HepG2 (cell line): ENCODE measurements around the gene STRIP1. TPM values are rescaled to one million over a fixed set of nuclear protein-coding genes. Genes with fewer than 3 reads are reported as not detected.

Source experiments
- EP300 ChIP-seq, 3 experiments: sonication (generic) in 1 of 3; formaldehyde crosslinking in 1 of 3; IDR thresholded peaks; 2 replicates each; pipeline versions ENCODE4 v1.5.1 to v1.6.1; 2011 to 2020; ENCODE audit warnings: low read depth in 2 of 3, low read length in 2 of 3, borderline replicate concordance in 1 of 3, improper control_type of control experiment in 1 of 3, mild to moderate bottlenecking in 1 of 3, missing genetic modification reagents in 1 of 3, moderate library complexity in 1 of 3
- GPBP1L1 ChIP-seq: sonication (generic); formaldehyde crosslinking; IDR thresholded peaks from 2 replicates; pipeline ENCODE4 v1.5.0; 2020; ENCODE audit warnings: mild to moderate bottlenecking, missing genetic modification reagents
- HBP1 ChIP-seq: IDR thresholded peaks from 2 replicates; pipeline ENCODE4 v1.6.1; 2016; ENCODE audit warnings: low read depth, control low read depth
- HNF1B ChIP-seq: sonication (generic); formaldehyde crosslinking; IDR thresholded peaks from 2 replicates; pipeline ENCODE4 v1.5.1; 2020; ENCODE audit warnings: mild to moderate bottlenecking, moderate library complexity, missing genetic modification reagents
- MAX ChIP-seq: IDR thresholded peaks from 2 replicates; pipeline ENCODE4 v1.6.1; 2012; ENCODE audit warnings: inconsistent platforms
- MXD1 ChIP-seq: sonication (generic); formaldehyde crosslinking; IDR thresholded peaks from 2 replicates; pipeline ENCODE4 v1.4.0; 2020; ENCODE audit warnings: mild to moderate bottlenecking, missing genetic modification reagents
- MXI1 ChIP-seq: IDR thresholded peaks from 3 replicates; pipeline ENCODE4 v1.6.1; 2012; ENCODE audit warnings: low read depth, low read length, inconsistent platforms, borderline replicate concordance
- PRDM4 ChIP-seq: sonication (generic); formaldehyde crosslinking; IDR thresholded peaks from 2 replicates; pipeline ENCODE4 v1.9.0; 2021; ENCODE audit warnings: missing genetic modification reagents, borderline replicate concordance
- RBAK ChIP-seq: sonication (generic); formaldehyde crosslinking; IDR thresholded peaks from 2 replicates; pipeline ENCODE4 v1.5.1; 2020; ENCODE audit warnings: mild to moderate bottlenecking, missing genetic modification reagents
- RNF219 ChIP-seq: sonication (generic); formaldehyde crosslinking; IDR thresholded peaks from 2 replicates; pipeline ENCODE4 v1.5.0; 2020; ENCODE audit warnings: mild to moderate bottlenecking, missing genetic modification reagents
- SIX1 ChIP-seq: sonication (generic); formaldehyde crosslinking; IDR thresholded peaks from 2 replicates; pipeline ENCODE4 v1.4.0; 2020; ENCODE audit warnings: missing genetic modification reagents, borderline replicate concordance
- TFDP2 ChIP-seq: sonication (generic); formaldehyde crosslinking; IDR thresholded peaks from 2 replicates; pipeline ENCODE4 v1.4.0; 2020; ENCODE audit warnings: missing genetic modification reagents
- ZNF431 ChIP-seq: sonication (generic); formaldehyde crosslinking; IDR thresholded peaks from 2 replicates; pipeline ENCODE4 v1.9.0; 2022; ENCODE audit warnings: missing genetic modification reagents, low read depth, mild to moderate bottlenecking, borderline replicate concordance
- ZNF660 ChIP-seq: sonication (generic); formaldehyde crosslinking; IDR thresholded peaks from 2 replicates; pipeline ENCODE4 v1.5.1; 2020; ENCODE audit warnings: mild to moderate bottlenecking, low read depth, missing genetic modification reagents, borderline replicate concordance
- ZNF883 ChIP-seq: sonication (generic); formaldehyde crosslinking; IDR thresholded peaks from 2 replicates; pipeline ENCODE4 v1.5.1; 2020; ENCODE audit warnings: mild to moderate bottlenecking, missing genetic modification reagents; ENCODE audit errors: not compliant biosample characterization
- polyA plus RNA-seq, 8 experiments: library from polyadenylated mRNA; depleted of rRNA in 3 of 8; stranded (reverse) in 7 of 8; unstranded in 1 of 8; fragments of >200 nt; fragmentation: Illumina TruSeq in 4 of 8; extraction: Trizol in 4 of 8; gene quantifications; 2 replicates each; pipeline versions ENCODE4 v1.2.1 to v1.2.3, GENCODE V29; 2011 to 2016; ENCODE audit warnings: low read depth in 4 of 8, missing spikeins in 1 of 8, mixed read lengths in 1 of 8; ENCODE audit not compliant: insufficient read depth in 1 of 8
- total RNA-seq, 5 experiments: library from RNA; depleted of rRNA; stranded (reverse); fragments of >200 nt; fragmentation: Illumina TruSeq; extraction: Trizol; gene quantifications; 2 replicates each; pipeline ENCODE4 v1.2.3, GENCODE V29; 2016; ENCODE audit warnings: low read depth in 1 of 5

STRIP1 gene
- total and polyA plus RNA-seq, 2 of the 13 experiments (the other 11 are each of a cell fraction or from before 2014, with no cell fraction given): 20.9 to 27.9 TPM

- no peak for TF ChIP-seq HBP1
- TF ChIP-seq SIX1: no peak
- TF ChIP-seq MXI1: peak; percentile 86
- TF ChIP-seq EP300 (IDR thresholded peaks at IDR 0.05; ENCODE audit: low read depth in 2 of 2, low read length in 2 of 2): 0 out of 4 replicates have a peak, but pooled peaks of 1 of the 2 experiments have one; percentile 49
- no peak for TF ChIP-seq EP300 (CRISPR knock-in tag; IDR thresholded peaks at IDR 0.05; ENCODE audit: borderline replicate concordance)
- TF ChIP-seq RBAK (CRISPR knock-in tag): no peak
- 0 out of 2 replicates have a peak, but pooled peaks have one; percentile 14 for TF ChIP-seq MAX
- peak; percentile 58 for TF ChIP-seq ZNF883
- no peak; the same call in 1 of the 2 replicates for TF ChIP-seq TFDP2 (CRISPR knock-in tag)
- TF ChIP-seq ZNF431 (CRISPR knock-in tag): no peak
- TF ChIP-seq MXD1: peak; percentile 72; the same call in 1 of the 2 replicates
- no peak for TF ChIP-seq RNF219 (CRISPR knock-in tag)
- TF ChIP-seq ZNF660 (CRISPR knock-in tag): no peak
- no peak for TF ChIP-seq GPBP1L1 (CRISPR knock-in tag)
- peak; percentile 46; the same call in 1 of the 2 replicates for TF ChIP-seq HNF1B (CRISPR knock-in tag)
- TF ChIP-seq PRDM4: no peak
These were observed at the start of gene STRIP1 (continued) for GRCh38 chr1:110034451-110035235.
